HG03439 (cell line): Measurements from ENCODE around the gene CASQ1.

Experiments
- ATAC-seq: cut with Tn5 transposase; IDR thresholded peaks from one replicate; pipeline ENCODE4 v1.9.1; 2021; ENCODE audit warnings: mild to moderate bottlenecking, moderate library complexity; ENCODE audit not compliant: unreplicated experiment

Gene CASQ1

GRCh38 chr1:160224606-160225005, 34.2 kb downstream of the CASQ1 start:
- no peak for ATAC-seq

- ATAC-seq, result no peak
Observed at GRCh38 chr1:160225345-160225744, 35.0 kb downstream of the CASQ1 start.

GRCh38 chr1:160226623-160227022, 36.2 kb downstream of the CASQ1 start:
- ATAC-seq, result no peak

GRCh38 chr1:160227034-160227433, 36.7 kb downstream of the CASQ1 start:
- ATAC-seq, result no peak

DNA sequence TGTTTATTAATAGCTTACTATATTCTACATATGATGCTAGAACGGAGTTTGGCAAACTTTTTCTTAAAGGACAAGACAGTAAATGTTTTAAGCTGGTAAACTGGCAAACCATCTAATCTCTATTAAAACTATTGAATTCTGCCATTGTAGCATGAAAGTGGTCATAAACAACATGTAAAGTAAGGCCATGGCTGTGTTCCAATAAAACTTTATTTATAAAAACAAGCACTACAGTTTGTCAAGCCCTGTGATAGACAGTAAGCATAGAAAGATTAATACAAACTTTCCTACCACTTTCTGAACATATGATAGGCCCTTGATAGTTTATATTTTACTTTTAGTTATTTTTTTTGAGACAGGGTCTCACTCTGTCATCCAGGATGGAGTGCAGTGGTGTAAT, 37.2 kb downstream of the CASQ1 start:
- ATAC-seq, result no peak

DNA sequence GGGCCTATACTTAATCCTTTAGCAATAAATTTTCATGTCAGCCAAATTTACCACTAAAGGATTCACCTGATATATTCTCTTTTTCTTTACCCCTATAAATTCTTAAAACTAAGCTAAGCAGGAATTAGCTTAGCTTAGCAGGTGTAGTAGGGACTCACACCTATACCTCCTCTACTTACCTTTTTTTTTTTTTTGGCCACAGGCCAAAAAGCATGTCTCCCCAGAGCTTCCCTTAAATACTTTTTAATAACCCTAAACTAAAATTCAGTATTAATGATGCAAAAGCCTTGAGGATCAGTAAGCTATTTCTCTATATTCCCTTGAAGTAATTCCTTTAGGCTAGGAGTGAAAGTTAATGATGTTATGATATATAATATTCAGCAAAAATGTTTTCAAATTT, 38.1 kb downstream of the CASQ1 start:
- no peak for ATAC-seq

DNA sequence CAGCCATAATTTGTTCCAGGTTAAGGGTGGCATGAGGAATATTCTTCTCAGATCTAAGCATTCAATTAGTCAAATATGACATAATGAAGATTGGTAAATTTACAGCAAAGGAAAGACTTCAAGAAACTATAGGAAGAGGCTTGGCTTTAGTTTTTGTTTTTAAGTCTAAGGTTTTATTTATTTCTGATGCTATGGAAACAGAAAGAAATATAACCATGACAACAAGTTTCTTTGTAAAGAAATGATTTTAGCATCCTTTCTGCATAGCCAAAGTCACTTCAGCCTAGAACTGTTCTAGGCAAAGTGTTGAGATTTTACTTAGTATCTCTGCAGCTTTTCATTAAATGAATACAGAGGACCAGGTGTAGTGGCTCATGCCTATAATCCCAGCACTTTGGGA, 42.5 kb downstream of the CASQ1 start:
- no peak for ATAC-seq

- ATAC-seq, result no peak
Observed at GRCh38 chr1:160236806-160237205, 46.4 kb downstream of the CASQ1 start.

- ATAC-seq, result no peak
Observed at GRCh38 chr1:160237558-160237957, 47.2 kb downstream of the CASQ1 start.

- no peak for ATAC-seq
Observed at GRCh38 chr1:160238408-160238807, 48.0 kb downstream of the CASQ1 start.

DNA sequence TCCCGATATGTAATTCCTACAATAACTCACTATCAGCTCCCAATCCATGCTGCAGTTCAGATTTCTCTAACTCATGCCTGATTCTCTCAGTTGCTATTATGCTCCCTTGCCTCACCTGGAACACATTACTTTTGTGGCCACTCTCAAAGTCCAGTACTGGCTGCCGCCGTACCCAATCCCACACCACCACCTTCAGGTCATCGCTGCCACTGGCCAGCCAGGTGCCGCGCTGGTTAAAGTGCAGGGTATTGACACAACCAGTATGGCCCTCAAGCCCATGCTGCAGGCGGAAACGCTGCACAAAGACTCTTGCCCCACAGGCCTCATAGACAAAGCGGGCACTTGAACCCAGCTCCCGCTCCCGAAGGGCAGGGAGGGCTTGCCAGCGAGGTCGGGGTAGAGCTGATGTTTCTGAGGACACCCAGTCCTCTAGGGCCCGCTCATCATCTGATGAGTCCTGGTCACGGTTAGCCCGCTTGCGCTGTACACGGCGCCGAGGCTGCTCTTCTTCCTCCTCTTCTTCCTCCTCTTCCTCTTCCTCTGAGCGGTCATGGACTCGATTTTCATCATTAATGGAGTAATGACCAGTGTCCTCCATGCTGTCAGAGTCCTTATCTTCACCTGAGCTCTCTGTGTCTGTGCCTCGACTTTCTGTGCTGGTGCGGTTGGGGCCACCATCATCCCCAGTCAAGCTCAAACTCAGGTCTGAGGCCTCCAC, 49.4 kb downstream of the CASQ1 start:
- ATAC-seq, result no peak

DNA sequence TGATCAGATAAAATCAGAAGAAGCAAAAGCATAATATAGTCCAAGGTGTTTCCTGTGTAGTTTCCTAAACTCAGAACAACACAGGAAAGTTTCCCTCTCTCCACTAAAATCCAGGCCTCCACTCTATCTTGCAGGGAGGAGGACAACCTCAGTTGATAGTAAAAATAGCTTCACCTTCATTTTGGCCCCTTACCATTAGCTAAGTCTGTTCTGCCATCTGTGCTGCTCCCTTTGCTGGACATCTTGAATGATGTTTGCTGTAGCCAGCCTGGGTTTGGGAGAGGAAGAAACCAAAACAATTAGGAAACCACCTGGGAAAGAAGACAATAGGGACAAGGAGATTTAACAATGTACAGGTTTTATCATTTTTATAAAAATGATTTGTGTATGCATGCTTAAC, 53.4 kb downstream of the CASQ1 start:
- no peak for ATAC-seq

DNA sequence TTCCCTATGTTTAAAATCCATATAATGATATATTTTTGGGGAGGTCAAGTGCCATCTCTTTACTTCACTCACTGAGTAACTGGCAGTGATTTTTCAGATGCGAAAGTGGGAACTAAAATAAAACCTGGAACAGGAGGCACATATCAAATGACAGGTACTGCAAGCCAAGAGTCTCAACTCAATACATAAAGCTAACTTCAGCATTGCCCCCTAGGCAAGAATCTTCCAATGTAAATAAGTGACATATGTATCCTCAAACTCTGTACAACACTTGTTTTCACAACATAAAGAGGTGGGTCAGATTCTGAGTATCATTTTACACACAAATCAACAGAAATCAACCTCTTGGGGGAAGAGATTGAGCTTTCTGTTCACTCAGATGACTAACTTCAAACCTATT, 53.8 kb downstream of the CASQ1 start:
- ATAC-seq, result no peak

DNA sequence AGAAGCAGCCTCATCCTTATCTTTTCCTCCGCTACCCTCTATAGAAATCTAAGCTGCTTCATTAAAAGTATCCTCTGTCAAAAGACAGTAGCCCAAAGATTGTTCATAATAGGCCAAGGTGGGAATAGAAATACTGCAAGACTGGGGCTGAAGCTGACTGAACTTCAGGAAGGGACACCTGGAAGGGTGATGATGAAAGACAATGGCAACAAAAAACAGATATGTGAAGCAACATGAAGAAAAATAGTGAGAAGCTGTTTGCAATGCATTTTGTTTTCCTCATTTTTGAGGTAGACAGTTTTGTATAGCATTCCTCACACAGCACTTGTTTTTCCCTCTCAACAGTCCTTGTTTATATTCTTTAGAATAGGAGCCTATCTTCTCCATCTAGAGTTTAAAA, 55.1 kb downstream of the CASQ1 start:
- ATAC-seq, result no peak

- no peak for ATAC-seq
Observed at GRCh38 chr1:160247053-160247452, 56.7 kb downstream of the CASQ1 start.

DNA sequence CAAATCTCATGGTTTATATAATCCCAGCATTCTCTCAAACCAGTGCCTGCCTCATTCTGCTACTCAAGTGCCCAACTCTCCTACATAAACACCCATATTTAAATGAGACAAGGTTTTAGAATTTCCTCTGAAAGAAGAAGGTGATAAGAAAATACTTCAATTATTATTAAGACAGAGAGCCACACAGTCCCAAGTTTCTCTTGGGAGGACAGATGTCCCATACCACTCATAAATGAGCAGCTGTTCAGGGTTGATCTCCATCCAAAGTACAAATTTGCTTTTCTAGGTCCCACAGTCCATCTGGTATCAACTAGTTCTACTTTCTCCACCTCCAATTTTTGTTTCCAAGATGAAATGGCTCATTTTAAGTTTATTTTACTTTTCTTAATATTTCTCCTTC, 60.6 kb downstream of the CASQ1 start:
- ATAC-seq, result no peak
